ENCODE measurements around the gene PPP3CB.

DNA sequence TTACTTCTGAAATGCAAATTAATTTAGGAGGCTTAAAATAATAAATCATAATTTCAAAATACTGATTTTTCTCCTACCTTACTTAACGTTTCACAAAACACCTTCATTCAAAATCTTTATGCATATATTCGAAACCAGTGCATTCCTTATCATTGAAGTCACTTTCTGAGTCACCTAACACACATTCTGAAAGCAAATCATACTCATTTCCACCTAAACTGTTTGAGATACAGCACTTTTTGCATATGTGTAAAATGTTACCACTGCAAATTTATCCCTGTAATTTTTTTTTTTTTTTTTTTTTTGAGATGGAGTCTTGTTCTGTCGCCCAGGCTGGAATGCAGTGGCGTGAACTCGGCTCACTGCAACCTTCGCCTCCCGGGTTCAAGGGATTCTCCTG, 15.7 kb downstream of the PPP3CB start:
- no peak for TF ChIP-seq POLR2A (IDR thresholded peaks at IDR 0.05)
- TF ChIP-seq, protein P1, sequence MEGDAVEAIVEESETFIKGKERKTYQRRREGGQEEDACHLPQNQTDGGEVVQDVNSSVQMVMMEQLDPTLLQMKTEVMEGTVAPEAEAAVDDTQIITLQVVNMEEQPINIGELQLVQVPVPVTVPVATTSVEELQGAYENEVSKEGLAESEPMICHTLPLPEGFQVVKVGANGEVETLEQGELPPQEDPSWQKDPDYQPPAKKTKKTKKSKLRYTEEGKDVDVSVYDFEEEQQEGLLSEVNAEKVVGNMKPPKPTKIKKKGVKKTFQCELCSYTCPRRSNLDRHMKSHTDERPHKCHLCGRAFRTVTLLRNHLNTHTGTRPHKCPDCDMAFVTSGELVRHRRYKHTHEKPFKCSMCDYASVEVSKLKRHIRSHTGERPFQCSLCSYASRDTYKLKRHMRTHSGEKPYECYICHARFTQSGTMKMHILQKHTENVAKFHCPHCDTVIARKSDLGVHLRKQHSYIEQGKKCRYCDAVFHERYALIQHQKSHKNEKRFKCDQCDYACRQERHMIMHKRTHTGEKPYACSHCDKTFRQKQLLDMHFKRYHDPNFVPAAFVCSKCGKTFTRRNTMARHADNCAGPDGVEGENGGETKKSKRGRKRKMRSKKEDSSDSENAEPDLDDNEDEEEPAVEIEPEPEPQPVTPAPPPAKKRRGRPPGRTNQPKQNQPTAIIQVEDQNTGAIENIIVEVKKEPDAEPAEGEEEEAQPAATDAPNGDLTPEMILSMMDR (IDR thresholded peaks at IDR 0.05): no peak
